ENCODE data around the gene RHBDD2. TPM values are rescaled to one million over a fixed set of nuclear protein-coding genes. Genes with fewer than 3 reads are reported as not detected.
"Not testable (repeated sequence)": the region's sequence is repeated elsewhere in the genome, so short reads cannot be mapped to it uniquely, and the experiment has no call there.

The RHBDD2 gene
- 27.7 TPM for polyA plus RNA-seq (2013, experiment 1 of 2; ENCODE audit: insufficient read length)
- polyA plus RNA-seq (2013, experiment 2 of 2; ENCODE audit: insufficient read length) = 17.2 TPM

DNA sequence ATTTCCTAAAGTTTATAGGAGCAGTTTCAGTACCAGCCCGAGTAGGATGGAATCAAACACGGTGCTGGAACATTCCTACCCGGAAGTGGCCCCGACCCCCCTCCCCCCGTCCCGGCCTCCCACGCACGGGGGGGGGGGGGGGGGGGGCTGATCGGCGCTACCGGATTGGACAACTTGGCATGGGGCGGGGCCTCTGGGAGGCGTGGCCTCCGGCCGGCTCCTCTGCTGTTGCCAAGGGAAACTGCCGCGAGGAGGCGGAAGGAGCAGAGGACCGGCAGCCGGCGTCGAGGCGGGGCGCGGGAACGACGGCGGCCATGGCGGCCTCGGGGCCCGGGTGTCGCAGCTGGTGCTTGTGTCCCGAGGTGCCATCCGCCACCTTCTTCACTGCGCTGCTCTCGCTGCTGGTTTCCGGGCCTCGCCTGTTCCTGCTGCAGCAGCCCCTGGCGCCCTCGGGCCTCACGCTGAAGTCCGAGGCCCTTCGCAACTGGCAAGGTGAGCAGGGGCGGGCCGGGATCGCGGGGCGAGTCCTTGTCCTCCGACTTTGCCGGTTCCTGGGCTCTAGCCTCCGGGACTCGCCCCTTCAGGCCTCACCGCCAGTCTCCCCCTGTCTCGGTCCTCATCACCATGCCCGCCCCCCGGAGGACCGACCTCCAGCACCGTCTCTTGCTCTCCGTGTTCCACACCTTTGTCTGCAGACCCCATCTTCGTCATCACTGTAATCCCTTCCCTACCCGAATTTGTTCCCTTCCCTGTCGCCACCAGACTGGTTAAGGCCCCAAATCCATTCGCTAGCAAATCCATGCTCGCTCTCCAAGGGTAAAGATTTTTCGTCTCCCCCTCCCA lies at the start of gene RHBDD2:
Gene RHBDD2 (plus strand): TSS at position 266 of the 843 bp plus-strand sequence. CDS start 49 bp downstream, at position 315.
- DNase-seq = peak; percentile 92

- DNase-seq = peak; percentile 72
Observed at GRCh38 chr7:75829656-75830055, 49.2 kb upstream of the RHBDD2 start.

DNA sequence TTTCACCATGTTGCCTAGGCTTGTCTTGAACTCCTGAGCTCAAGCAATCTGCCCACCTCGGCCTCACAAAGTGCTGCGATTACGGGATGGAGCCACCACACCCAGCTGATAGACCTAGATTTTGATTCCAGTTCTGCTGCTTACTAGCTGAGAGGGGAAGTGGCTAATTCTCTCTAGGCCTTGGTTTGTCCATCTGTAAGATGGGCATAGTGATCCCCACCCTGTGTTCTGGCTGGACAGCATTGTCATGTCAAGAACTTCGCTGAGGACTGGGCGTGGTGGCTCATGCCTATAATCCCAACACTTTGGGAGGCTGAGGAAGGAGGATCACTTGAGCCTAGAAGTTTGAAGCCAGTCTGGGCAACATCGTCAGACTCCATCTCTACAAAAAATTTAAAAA lies 47.9 kb upstream of the RHBDD2 start:
- DNase-seq = no peak

DNA sequence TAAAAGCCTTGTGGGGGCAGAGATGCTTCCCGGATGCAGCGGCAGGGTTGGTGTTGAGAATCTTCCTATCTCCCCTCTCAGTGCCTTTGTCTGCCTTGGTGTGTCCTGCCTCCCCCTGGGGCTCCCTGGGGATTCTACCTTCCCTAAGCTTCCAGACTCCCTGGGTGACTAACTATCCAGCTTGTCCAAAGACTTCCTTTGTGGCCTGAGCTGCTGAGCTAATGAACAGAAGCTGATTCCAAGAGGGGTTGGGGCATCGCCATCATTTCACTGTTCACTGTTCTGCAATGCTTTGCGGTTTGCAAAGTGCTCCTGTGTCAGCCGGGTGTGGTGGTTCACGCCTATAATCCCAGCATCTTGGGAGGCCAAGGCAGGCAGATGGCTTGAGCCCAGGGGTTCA lies 45.2 kb upstream of the RHBDD2 start:
- DNase-seq = peak; percentile 18

DNA sequence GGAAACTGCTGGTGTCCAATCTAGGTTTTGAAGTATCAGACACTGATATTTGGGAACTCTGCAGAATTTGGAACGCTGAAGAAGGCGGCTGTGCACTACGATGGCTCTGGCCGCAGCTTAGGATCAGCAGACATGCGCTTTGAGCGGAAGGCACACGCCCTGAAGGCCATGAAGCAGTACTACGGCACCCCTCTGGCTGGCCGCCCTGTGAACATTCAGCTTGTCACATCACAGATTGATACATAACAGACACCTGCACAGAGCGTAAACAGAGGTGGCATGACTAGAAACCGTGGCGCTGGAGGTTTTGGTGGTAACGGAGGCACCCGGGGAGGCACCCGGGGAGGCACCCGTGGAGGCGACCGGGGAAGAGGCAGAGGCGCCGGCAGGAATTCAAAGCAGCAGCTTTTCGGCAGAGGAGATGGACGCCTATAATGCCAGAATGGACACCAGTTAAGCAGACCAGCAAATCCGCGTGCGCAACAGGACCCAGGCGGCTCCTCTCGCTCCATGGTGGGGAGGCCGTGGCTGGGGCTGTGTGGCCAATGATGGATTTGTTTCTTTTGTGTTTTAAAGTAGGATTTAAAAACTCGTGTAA lies 43.0 kb upstream of the RHBDD2 start:
- no peak for DNase-seq

GRCh38 chr7:75836798-75837197 lies 42.0 kb upstream of the RHBDD2 start:
- no peak for DNase-seq

GRCh38 chr7:75838281-75838930 lies 40.4 kb upstream of the RHBDD2 start:
- DNase-seq = not testable (repeated sequence)

GRCh38 chr7:75840029-75840428 lies 38.8 kb upstream of the RHBDD2 start:
- no peak for DNase-seq

- peak; percentile 64 for DNase-seq
Observed at GRCh38 chr7:75842836-75843446, 35.9 kb upstream of the RHBDD2 start.

DNA sequence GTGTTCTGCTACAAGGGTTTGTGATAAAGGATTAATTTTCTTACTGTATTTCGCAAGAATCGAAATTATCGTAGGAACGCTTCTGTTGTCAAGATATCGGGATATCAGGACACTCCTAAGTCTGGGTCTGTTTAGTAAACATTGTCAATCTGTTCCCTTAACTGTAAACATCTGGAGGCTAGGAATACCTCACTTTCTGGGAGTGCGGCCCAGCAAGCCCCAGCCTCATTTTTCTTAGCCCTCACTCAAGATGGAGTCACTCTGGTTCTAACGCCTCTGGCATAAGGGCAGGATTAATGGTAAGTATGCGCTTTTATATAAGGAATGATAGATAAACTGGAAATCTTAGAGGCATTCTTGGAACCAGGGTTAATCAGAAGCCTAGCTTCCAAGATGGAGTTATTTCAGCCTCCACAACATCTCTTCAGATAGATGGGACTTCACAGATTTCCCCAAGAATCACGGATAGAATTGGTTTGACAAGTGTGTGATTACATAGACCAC lies 35.2 kb upstream of the RHBDD2 start:
- DNase-seq = no peak

GRCh38 chr7:75844158-75844557 lies 34.7 kb upstream of the RHBDD2 start:
- no peak for DNase-seq

DNA sequence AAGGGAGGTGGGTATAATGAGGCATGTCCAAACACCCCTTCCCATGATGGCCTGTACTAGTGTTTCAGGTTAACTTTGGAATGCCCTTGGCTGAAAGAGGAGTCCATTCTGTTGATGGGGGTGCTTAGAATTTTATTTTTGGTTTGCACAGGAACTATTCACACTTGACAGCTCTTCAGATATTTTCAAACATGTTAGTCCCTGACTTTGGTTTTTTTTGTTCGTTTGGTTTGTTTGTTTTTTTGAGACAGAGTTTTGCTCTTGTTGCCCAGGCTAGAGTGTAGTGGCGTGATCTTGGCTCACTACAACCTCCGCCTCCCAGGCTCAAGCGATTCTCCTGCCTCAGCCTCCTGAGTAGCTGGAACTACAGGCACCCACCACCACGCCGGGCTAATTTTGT lies 33.7 kb upstream of the RHBDD2 start:
- not testable (repeated sequence) for DNase-seq

GRCh38 chr7:75847707-75848106 lies 31.1 kb upstream of the RHBDD2 start:
- DNase-seq = no peak

DNA sequence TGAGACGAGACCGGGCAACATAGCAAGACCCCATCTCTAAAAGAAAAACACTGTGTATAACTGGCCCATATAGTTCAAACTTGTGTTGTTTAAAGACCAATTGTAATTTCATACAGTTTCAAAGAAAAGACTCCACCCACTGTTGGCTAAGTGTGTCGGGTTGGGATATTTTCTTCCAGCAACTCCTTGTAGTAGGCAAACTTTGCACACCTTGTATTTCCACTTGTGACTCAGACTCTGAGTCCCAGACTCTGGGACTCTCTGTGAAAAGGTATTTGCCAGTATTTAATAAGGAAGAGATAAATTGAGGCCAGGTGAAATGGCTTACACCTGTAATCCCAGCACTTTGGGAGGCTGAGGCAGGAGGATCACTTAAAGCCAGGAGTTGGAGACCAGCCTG lies 29.3 kb upstream of the RHBDD2 start:
- no peak for DNase-seq

DNA sequence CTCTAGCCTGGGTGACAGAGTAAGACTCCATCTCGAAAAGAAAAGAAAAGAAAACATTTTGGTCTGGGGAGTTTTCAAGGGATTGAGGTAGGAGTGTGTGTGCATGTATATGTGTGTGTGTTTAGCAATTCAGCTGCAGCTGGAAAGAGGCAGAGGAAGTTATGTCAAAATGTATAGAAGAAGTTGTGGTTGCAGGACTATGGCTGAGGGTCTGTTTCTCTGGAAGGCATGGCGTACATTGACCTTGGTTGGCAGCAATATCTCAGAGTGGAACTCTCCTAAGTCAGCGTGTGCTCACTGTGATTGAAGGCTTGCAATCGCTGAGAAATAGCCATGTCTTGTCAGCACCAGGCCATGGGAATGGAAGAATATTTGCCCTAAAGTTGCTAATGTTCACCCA lies 28.6 kb upstream of the RHBDD2 start:
- no peak for DNase-seq

- no peak for DNase-seq
Observed at GRCh38 chr7:75854233-75854632, 24.6 kb upstream of the RHBDD2 start.

DNA sequence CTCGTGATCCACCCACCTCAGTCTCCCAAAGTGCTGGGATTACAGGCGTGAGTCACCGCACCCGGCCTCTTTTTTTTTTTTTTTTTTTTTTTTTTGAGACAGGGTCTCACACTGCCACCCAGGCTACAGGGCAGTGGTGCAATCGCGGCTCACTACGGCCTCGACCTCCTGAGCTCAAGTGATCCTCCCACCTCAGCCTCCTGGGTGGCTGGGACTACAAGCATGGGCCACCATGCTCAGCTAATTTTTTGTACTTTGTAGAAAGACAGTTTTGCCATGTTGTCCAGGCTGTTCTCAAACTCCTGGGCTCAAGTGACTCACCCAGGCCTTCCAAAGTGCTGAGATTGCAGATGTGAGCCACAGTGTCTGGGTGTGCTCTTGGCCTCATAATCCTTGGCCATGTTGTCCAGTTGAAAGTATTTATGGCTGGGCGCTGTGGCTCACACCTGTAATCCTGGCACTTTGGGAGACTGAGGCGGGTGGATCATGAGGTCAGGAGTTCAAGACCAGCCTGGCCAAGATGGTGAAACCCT lies 24.0 kb upstream of the RHBDD2 start:
- DNase-seq = not testable (repeated sequence)

- no peak for DNase-seq
Observed at GRCh38 chr7:75856536-75856935, 22.3 kb upstream of the RHBDD2 start.

GRCh38 chr7:75858410-75858809 lies 20.4 kb upstream of the RHBDD2 start:
- no peak for DNase-seq

DNA sequence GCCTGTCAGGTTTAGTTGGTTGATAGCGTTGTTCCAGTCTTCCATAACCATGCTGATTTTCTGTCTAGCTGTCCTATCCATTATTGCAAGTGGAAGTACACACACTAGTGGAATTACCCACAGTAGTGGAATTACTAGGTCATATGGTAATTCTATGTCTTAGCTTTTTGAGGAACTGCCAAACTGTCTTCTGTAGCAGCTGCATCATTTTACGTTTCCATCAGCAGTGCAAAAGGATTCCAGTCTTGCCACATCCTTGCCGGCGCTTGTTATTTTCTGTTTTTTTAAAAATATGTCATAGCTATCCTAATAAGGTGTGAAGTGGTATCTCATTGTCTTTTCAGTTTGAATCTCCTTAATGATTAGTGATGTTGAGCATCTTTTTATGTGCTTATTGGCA lies 17.2 kb upstream of the RHBDD2 start:
- DNase-seq = no peak

- not testable (repeated sequence) for DNase-seq
Observed at GRCh38 chr7:75864251-75864650, 14.6 kb upstream of the RHBDD2 start.

GRCh38 chr7:75866114-75866488 lies 12.7 kb upstream of the RHBDD2 start:
- peak; percentile 33 for DNase-seq

All from fibroblast of skin of back (primary cell).